GM20431 (cell line): ENCODE results near the gene CTNND2.

ENCODE experiments used
- in situ Hi-C: fragments of 300-500 bp; cut with MseI, MboI; formaldehyde crosslinking; loops from one replicate; pipeline ENCODE4 v1.15.0; 2020; ENCODE audit warnings: low sequenced_read_pairs; ENCODE audit not compliant: unreplicated experiment

Gene CTNND2

DNA sequence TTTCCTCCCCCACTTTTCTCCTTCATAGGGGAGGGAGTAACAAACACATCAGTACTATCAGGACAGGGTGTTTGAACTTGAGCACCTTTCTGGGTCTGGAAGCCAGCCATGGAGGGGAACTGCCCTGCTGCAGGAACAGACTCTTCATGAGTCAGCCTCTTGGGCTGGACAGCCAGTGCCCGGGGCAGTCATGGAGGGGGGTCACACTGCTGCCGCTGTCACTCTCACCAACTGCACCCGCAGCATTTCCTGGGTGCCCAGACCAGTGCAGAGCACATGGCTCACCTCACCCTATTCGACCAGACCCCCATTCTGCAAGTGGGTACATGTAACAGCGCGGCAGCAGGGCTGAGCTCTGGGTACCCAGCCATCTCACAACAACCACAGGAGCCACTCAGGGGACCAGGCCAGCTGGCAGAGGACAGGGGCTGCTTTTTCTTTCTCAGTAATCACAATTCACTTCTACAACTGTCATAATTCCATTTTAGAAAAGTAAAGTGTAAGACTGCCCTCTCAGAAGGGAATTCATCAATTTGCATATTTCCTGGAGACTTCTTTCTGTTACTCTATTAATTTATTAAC is 118.4 kb downstream of the CTNND2 start:
- in situ Hi-C loops: no loop called here

DNA sequence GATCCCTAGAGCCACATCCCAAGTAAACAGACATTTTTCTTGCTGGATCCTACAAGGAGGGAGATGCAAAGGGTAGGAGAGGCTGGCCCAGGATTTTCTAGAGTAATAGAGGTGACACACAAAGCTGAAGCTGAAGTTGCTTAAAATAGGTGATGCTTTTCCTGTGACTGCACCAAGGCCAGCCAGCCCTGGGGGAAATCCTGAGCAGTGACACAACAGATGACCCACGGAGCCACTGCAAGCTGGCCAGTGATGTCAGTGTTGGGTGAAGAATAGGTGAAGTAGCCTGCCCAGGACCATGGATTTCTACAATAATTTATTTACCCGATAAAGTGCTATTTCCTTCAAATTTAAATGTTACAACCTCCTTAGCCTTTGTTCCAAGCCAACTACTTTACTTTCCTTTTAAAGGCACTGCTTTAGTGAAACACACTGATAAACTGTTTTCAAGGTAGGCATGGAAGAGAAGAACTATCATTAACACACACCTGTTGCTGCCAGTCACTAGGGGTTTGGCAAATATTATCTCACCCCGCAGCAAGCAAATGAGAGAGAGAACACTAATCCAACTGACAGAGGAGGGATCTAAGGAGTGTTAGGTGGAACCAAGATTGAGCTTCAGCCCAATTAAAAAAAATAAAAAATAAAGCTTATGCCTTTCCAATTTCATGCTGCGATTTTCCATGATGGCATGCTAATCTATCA is 123.5 kb downstream of the CTNND2 start:
- in situ Hi-C loops: no loop called here

DNA sequence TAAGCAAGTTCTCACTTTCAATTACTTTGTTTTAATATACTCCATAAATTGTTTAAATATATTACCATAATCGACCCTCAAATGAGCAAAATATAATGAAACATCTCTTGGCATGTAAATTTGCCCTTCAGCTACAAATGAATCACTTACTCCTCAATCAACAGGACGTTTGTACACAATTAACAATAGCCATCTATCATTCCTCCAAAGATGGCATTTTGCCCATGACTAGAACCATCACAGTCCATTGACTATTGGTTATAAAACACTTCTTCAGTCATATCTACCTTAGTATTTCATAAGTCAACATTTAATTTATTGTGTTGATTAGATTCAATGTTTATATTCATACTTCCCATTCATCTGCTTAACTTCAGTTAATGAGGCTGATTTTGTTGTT is 127.2 kb downstream of the CTNND2 start:
- in situ Hi-C loops: no loop called here

DNA sequence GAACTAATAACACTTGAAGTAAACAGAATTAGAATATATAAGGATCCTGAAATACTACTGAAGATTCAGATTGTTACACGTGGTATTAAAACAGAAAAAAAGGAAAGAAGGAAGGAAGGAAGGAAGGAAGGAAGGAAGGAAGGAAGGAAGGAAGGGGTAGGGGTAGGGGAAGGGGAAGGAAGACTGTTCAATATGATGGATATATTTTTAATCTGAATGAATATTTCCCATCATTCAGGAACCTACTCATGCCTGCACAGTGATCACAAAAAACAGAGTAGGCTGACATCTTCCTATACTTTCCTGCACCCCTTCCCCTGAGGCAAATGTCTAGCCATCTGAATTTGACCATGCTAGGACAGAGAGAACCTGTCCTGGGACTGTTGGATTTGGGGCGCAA is 133.9 kb downstream of the CTNND2 start:
- in situ Hi-C loops: no loop called here

DNA sequence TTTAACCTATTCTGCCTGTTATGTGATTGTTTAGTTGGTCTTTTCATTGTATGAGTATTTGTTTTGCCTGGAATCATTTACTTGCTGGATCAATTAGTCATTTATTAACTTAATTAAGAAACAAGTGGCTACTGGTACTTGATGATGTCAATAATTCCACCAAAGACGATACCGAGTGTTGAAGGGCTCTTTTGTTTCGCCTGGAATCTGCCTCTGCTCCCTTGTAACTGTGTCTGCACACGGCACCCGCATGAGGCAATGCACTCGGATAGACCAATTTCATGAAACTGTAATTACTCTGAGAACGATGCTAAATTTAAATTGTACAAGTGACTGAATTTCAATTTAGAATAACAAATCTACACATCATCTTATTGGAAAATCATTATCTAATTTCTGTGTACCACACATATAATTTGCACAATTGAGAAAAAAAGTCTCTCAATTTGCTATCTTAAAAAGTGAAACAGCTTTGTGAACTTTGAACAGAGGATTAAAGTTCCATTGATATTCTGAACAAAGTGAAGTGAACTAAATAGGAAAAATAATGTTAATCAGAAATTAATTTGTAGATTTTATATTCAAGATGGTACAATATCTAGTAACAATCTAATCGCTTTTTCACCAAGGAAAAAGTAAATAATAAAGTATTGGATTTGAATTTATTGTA is 143.2 kb downstream of the CTNND2 start:
- in situ Hi-C loops: no loop called here

DNA sequence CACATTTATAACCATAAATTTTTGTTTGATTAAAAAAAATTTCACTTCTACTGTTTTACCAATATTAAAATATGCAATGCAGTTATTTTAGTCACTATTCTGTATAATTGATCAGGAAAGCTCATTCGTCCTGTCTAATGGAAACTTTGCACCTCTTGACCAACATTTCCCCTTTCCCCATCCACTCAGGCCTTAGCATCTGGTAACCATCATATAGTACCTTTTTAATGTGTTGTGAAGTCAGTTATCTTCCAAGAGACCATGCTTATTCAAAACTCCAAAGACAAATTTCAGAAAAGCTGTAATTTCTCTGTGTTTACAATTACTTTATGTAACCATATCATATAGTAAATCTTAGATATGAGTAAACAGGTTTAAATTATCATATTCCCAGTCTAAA is 145.9 kb downstream of the CTNND2 start:
- in situ Hi-C loops: no loop called here

DNA sequence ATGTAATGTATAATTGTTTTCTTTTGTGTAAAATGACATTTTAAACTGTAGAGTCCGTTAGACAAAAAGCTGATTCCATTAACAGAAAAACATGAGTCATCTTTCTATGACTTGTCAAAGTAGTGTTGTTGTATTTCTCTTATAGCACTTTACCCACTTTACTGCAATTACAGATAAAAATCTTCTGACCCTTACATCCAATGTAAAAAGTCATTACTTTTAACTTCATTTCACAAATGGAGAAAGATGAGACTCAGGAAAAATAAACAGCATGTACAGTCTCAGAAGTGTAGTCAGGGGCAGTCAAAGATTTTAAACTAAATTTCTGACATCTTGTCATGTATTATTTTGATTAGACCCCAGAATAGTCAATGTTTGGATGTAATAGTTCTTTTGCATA is 146.6 kb downstream of the CTNND2 start:
- in situ Hi-C loops: no loop called here

DNA sequence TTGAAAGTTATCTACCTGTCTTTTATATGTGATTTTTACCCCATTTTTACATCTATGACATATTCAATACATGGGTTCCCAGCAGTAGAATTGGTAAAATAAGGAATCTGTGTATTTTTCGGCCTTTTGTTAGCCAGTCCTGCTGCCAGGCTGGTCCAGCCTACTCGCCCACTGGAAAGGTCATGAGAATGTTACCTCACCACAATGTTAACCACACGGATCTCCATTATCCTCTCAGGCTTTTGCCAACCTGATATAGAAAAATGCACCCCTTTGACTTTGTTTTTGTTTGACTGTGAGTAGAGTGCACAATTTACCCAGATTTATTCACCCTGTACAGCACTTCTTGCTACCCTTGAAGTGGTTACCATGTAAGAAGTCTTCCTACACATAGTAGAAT is 167.2 kb downstream of the CTNND2 start:
- in situ Hi-C loops: no loop called here

DNA sequence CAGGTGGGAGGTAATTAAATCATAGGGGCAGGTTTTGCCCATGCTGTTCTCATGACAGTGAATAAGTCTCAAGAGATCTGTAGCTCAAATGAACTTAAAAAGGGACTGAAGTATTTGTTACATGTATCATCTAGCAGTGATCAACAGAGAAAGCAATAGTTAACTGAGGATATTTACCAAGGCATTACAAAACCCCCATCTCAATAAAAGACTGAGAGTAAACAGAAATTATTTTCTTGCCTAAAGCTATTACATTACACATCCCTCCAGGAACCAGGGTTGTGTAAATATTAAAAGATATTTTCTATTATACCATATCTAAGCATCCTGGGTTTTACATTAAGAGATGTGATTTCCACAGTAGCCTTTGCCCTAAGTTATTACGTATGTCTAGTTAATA is 169.9 kb downstream of the CTNND2 start:
- in situ Hi-C loops: no loop called here

DNA sequence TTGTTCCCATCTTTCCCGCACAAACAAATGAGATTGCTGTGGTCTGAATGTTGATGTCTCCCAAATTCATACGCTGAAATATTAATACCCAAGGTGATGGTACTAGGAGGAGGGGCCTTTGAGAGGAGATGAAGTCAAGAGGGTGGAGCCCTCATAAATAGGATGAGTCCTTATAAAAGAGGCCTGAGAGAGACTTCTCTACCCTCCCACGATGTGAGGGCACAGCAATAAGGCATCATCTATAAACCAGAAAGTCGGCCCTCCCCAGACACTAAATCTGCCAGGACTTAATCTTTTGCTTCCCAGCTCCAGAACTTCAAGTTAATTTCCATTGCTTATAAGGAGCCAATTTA is 170.4 kb downstream of the CTNND2 start:
- in situ Hi-C loops: no loop called here

DNA sequence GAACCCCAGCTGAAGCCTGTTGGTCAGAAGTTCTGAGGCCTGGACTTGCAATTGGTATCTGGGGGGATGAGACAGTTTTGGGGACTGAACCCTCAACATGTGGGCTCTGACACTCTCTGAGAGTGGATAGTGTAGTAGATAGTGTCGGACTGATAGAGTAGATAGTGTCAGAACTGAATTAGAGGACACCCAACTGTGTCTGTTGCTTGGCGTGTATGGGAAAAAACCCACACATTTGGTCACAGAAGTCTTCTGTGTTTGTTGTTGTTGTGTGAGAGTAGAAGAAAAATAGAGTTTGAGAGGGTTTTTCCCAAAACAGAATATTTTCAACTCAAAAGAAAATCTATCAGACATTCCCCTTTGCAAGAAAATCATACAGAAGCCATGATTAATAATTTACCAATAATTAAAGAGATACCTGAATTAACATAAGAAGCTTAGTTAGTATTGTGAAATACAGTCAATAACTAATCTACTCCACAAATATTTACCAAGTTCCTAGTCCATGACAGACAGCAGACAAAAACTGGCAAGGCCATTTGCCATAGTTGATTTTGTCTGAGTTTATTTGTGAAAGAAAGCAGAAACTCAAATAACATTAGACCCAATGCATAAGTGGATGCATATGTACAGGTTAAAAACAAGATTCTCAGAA is 170.9 kb downstream of the CTNND2 start:
- in situ Hi-C loops: no loop called here

DNA sequence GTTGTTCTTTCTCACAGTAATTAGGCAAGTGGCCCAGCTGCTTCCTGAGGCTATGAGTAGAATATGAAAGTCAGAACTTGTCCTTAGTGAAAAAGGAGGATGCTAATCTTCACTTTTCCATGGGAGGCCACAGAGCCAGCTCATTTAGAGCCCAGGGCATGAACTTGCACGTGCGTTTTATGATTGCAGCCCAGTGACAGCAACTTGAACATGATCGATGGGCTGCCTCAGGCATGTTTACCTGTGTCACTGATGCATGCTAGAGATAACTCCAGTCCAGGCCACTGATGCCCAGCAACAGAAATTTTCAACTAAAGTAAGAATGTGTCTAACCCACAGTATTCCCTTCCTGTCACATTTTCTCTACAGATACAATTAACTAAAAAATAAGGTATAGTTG is 179.3 kb downstream of the CTNND2 start:
- in situ Hi-C loops: no loop called here

DNA sequence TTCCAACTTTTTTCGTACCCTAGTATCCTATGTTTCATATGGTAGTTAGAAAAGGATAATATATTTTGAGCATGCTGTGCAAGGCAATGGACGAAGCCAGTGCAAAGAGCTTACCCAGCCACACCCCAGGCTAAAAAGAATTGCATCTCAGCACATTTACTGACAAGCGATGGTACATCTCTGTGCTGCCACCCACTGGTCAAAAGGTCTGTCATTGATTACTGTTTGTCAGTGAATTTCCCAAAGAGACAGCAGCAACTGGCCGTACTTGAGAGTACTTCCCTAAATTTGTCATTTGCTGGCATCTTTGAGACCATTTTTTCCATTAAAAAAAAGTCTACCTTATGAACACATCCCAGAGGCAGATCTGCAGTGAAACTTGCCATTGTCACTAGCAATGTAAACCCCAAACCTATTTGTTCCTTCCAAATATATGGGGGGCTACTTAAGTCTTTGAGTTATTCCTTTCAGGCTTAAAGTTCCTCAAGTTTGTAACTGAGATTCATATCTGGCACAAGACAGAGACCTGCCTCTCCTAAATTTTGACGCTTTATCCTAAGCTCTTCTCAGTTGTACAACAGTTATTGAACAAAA is 184.3 kb downstream of the CTNND2 start:
- in situ Hi-C loops: no loop called here

DNA sequence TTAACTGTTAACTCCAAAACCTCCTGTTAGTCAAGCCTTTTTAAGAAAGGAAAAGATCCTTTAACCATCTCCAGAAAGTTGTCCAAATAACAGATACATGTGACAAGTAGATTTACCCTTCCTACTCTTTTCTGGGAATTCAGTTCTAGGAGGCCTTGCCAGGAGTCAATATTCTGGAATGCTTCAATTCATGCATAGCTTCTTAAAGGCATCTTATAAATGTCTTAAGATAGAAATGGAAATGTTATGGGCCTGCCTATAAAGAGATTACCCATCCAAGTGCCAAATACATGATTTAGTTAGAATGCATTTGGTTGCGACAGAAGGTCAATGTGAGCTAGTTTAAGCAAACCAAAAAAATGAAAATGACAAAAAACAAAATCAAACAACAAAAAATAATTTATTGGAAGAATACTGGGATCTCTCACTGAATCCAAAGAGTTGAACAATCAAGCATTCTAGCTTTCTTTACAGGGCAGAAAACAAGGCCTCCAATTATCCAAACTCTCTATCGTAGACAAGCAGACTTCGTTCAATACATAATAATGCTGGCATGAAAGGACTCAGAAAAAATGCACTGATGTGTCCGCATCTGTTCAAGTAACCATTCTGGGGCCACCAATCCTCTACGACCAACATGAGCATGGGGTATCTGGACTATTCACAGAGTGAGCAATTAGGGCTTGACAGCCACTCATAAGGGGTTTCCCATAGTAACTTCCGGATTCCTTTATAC is 188.6 kb downstream of the CTNND2 start:
- in situ Hi-C loops: no loop called here

DNA sequence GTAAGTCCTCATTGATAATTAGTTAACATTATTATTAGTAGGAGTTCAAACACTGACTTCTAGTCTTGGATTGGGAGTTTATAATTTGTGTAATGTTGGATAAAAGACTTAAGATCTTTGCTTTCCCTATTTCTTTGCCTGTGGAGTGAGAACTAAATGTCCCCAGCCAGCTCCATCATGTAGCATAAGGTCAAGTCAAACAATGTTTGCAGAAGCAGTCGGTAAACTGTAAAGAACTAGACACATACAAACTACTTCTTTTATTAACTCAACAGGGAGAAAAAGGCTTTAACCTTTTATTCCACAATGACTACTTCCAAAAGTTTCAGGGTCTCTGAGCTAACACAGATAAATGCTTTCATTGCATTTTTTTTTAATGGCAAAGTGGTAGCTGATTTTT is 192.3 kb downstream of the CTNND2 start:
- in situ Hi-C loops: no loop called here

DNA sequence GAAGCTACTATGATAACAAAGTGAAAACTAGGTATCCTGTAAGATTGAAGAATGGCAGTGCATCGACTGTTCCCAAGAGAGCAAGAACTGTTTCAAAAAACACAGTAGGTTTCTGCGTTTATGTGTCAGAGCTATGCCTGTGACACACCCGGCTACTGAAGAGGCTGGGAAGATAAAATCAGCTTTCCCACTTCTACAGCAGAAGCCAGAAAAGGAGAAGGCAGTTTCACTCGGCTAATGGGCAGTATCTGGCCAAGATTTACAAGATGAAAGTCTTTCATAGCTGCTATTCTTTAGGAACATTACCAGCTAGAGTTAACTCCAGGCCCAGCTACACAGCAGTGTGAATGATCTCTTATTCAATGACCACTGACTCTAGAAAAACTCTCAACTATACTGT is 195.2 kb downstream of the CTNND2 start:
- in situ Hi-C loops: no loop called here

DNA sequence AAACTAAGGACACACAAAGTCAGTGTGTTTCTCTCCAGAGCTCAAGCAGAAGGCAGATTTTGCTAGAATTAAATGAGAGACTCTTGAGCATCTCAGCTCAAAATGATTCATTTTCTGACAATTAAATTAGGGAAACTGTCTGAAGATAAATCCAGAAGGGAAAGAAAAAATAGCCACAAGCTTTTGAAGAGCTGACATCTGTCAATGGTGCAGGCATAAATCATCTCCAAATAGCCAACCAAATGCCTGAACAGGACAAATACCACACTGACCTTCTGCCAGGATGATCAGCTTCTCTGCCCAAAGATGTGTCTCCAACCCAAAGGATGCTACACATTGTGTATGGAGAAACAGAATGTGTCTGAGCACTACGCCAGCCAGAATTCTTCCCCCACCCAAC is 199.3 kb downstream of the CTNND2 start:
- in situ Hi-C loops: no loop called here

DNA sequence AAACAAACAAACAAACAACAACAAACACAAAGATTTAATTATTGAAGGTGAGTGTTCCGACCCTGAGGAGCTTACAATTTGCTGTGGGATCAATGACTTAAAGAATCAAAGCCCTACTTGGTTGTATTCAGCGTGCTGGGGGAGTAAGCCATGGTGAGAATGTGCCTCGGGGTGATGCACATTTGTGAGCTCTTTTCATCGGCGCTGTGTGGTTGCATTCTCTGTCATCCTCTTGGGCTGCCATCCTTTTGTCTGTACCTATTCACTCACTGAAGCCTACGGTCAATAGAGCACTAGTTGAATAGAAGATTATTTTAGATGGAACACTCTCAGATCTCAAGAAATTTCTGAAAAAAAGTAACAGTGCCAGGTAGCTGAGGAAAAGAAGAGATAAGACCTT is 203.9 kb downstream of the CTNND2 start:
- in situ Hi-C loops: no loop called here

DNA sequence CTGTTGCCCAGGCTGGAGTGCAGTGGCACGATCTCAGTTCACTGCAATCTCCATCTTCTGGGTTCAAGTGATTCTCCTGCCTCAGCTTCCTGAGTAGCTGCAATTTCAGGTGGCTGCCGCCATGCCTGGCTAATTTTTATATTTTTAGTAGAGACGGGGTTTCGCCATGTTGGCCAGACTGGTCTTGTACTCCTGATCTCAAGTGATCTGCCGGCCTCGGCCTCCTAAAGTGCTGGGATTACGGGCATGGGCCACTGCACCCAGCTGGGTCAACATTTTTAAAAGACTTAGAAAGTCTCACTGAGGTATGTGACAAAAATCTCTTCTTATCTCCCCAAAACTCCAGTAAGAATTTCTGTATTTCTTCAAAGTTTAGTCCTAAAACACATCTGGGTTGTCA is 211.6 kb downstream of the CTNND2 start:
- in situ Hi-C loops: no loop called here

DNA sequence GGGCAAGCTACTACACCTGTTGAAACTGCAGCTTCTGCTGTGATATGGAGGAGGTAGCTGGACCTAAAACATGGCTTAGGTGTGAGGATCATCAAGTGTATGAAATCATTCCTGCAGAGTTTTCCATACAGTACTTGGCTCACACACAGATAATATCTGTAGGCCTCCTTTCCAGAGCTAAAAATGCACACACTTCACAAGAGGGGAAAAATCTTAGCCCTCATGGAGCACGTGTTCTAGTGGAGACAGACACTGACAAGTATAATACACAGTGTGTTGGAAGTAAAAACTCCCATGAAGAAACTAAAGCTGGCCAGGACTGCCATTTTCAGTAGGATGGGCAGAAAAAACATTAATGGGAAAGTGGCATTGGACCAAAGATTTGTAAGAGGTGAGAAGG is 216.7 kb downstream of the CTNND2 start:
- in situ Hi-C loops: no loop called here
